GM06990 (cell line): ENCODE data around the gene ATCAY.
"Not testable (repeated sequence)": the region's sequence is repeated elsewhere in the genome, so short reads cannot be mapped to it uniquely, and the experiment has no call there.

Source experiments
- DNase-seq: peaks from one replicate; pipeline ENCODE4 v3.0.0-alpha.2; 2011; ENCODE audit not compliant: insufficient read length; ENCODE audit errors: extremely low read depth
- H3K27me3 ChIP-seq: replicated peaks from 2 replicates; pipeline ENCODE4 v1.6.0; 2011; ENCODE audit warnings: low read length; ENCODE audit not compliant: control insufficient read depth, insufficient read depth
- H3K36me3 ChIP-seq: 2 replicates; pipeline ENCODE4 v1.5.1; 2011; ENCODE audit warnings: low read length; ENCODE audit not compliant: control insufficient read depth, insufficient read depth
- H3K4me3 ChIP-seq: replicated peaks from 2 replicates; pipeline ENCODE4 v1.5.1; 2011; ENCODE audit warnings: low read depth, mild to moderate bottlenecking, control low read depth, low read length
- CTCF ChIP-seq: IDR thresholded peaks from 2 replicates; pipeline ENCODE4 v1.5.1; 2011; ENCODE audit warnings: low read length, control low read depth, mild to moderate bottlenecking, inconsistent platforms; ENCODE audit not compliant: insufficient read depth, poor library complexity, severe bottlenecking

Gene ATCAY

GRCh38 chr19:3950871-3951861 lies 70.7 kb downstream of the ATCAY start:
- no peak for TF ChIP-seq CTCF
- H3K27me3 ChIP-seq = no peaks in the 10 kb centered on the region
- DNase-seq = no peak
- peaks cover 2% of the 10 kb centered on the region; the same call in 1 of the 2 replicates for H3K36me3 ChIP-seq
- no peak overlapping the region for H3K4me3 ChIP-seq

- H3K4me3 ChIP-seq, DNase-seq, H3K27me3 ChIP-seq, H3K36me3 ChIP-seq: not testable (repeated sequence)
Measured at GRCh38 chr19:3952755-3953276, 72.3 kb downstream of the ATCAY start.

- no peak for DNase-seq
- H3K27me3 ChIP-seq = no peaks in the 10 kb centered on the region
- no peak for TF ChIP-seq CTCF
- peaks cover 5% of the 10 kb centered on the region for H3K36me3 ChIP-seq
- H3K4me3 ChIP-seq = no peak overlapping the region
Measured at GRCh38 chr19:3954107-3954506, 73.6 kb downstream of the ATCAY start.

- not testable (repeated sequence) for H3K4me3 ChIP-seq, DNase-seq, H3K27me3 ChIP-seq
- peaks cover 11% of the 10 kb centered on the region for H3K36me3 ChIP-seq
Measured at GRCh38 chr19:3955276-3955675, 74.8 kb downstream of the ATCAY start.

GRCh38 chr19:3955688-3956087 lies 75.2 kb downstream of the ATCAY start:
- TF ChIP-seq CTCF = no peak
- DNase-seq = no peak
- Histone ChIP-seq H3K36me3 (peaks cover 11% of the 10 kb centered on the region), H3K4me3 (no peak overlapping the region), H3K27me3 (no peaks in the 10 kb centered on the region)

GRCh38 chr19:3958836-3959765 lies 78.6 kb downstream of the ATCAY start:
- H3K4me3 ChIP-seq = no peak overlapping the region
- H3K27me3 ChIP-seq = no peaks in the 10 kb centered on the region
- no peak for DNase-seq
- TF ChIP-seq CTCF = no peak
- H3K36me3 ChIP-seq = peaks cover 29% of the 10 kb centered on the region
